GM10248 (cell line): Measurements from ENCODE around the gene KCTD6.

Source experiments
- CTCF ChIA-PET: fragments of 300-600 bp; sonication (Branson Sonifier 250); formaldehyde crosslinking; extraction: SDS; loops from one replicate; lab custom pipeline; 2021; ENCODE audit warnings: antibody characterized with exemption; lab: Yijun Ruan, JAX
- POLR2A ChIA-PET: fragments of 350-650 bp; sonication (Branson Sonifier 250); formaldehyde crosslinking; extraction: SDS; loops from one replicate; lab custom pipeline; 2020; ENCODE audit warnings: antibody characterized with exemption; lab: Yijun Ruan, JAX
- DNase-seq: peaks from one replicate; pipeline ENCODE4 v3.0.0; 2012; ENCODE audit errors: extremely low spot score
- TF ChIP-seq, protein P1 (sequence below): IDR thresholded peaks from 2 replicates; pipeline ENCODE4 v1.5.1; 2012; ENCODE audit warnings: mild to moderate bottlenecking, low read depth; ENCODE audit errors: extremely low read depth, missing control alignments, control extremely low read depth

The KCTD6 gene

DNA sequence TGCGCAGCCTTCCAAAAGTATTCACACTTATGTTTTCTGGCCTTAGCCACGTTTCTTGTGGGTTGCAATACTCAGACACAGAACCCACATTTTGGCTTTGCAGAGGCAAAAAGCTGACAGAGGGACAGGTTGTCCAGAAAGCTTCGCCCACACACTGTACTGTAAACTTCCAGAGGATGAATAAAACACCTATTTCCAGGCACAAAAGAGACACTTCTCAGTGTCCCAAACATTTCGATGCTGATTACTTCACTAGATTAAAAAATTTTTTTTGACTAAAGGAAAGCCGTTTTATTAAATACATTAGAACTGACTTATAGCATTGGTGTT lies 28.0 kb upstream of the KCTD6 start:
- CTCF ChIA-PET: interaction anchor here (0.7 to 1.8 kb wide), 20 partner anchors 9 to 166 kb away, joined by 3 to 16 read pairs (median 3); partner anchors contain the start of genes HTD2, PDHB, PXK and RPP14
- TF ChIP-seq, protein P1, sequence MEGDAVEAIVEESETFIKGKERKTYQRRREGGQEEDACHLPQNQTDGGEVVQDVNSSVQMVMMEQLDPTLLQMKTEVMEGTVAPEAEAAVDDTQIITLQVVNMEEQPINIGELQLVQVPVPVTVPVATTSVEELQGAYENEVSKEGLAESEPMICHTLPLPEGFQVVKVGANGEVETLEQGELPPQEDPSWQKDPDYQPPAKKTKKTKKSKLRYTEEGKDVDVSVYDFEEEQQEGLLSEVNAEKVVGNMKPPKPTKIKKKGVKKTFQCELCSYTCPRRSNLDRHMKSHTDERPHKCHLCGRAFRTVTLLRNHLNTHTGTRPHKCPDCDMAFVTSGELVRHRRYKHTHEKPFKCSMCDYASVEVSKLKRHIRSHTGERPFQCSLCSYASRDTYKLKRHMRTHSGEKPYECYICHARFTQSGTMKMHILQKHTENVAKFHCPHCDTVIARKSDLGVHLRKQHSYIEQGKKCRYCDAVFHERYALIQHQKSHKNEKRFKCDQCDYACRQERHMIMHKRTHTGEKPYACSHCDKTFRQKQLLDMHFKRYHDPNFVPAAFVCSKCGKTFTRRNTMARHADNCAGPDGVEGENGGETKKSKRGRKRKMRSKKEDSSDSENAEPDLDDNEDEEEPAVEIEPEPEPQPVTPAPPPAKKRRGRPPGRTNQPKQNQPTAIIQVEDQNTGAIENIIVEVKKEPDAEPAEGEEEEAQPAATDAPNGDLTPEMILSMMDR: no peak

DNA sequence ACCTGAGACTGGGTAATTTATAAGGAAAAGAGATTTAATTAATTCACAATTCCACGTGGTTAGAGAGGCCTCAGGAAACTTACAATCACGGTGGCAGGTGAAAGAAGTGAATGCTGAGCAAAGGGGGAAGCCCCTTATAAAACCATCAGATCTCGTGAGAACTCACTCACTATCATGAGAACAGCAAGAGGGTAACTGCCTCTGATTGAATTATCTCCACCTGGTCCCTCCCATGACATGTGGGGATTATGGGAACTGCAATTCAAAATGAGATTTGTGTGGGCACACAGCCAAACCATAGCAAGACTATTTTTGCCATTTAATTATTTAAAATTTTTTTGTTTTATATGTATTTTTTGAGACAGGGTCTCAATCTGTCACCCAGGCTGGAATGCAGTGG lies 27.0 kb upstream of the KCTD6 start:
- no peak for DNase-seq
- ChIA-PET POLR2A (no interaction called here), CTCF (interaction anchor here (1.4 to 1.8 kb wide), 6 partner anchors 10 to 158 kb away, joined by 3 to 7 read pairs (median 4); partner anchors contain the start of genes HTD2, PXK and RPP14)
- TF ChIP-seq, protein P1: no peak

More for the DNA sequence above, 28.0 kb upstream of the KCTD6 start:
- no peak for DNase-seq
- POLR2A ChIA-PET: no interaction called here

DNA sequence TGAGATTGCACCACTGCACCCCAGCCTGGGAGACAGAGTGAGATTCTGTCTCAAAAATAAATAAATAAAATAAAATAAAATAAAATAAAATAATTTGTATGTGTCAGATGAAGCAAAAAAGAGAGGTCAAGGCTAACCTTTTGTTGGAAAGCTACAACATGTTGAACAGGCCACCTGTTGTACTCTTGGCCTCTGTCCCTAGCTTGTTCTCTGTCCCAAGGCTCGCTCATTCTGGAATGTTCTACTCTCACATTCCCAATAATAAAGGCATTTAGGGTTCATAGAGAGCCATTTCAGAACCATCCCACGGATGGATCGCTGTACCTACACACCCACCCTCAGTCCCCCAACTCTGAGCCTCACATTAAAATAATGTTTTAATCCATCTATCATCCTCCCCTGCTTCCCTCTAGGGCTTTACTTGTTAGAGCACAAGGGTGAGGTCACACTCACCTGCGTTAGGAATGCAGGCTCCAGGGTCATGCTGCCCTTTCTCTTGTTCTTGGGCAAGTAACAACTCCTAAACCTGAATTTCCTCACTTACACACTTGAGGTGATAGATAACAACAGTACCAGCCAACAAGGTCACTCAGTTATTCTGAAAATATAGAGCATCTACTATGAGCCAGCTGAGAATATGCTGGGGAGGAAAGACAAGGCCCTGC lies 24.9 kb upstream of the KCTD6 start:
- ChIA-PET POLR2A (no interaction called here), CTCF (interaction anchor here (1.3 to 1.8 kb wide), 2 partner anchors 10 to 28 kb away, joined by 3 to 4 read pairs; no protein-coding TSS in a partner anchor)
- DNase-seq: no peak
- TF ChIP-seq, protein P1: no peak

DNA sequence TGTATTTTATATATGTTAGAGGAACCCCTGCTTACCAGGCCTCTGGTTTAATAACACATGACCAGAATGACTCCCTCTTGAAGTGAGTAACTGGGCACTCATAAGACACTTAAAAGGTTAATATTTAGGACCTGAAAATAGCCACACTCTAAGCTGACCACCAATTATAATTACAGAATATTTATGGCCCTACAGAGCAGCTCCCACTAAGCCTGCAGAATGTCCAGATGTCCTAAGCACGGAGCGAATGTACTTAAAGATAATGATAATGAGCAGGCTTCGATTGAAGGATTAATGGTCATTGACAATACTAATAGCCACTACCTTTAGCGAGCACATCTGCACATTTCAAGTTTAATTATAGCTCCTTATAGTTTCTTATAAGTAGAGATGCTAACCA lies 22.8 kb upstream of the KCTD6 start:
- ChIA-PET CTCF (interaction anchor here (1.1 to 2.1 kb wide), 2 partner anchors 12 to 163 kb away, joined by 4 to 13 read pairs; partner anchors contain the start of genes HTD2 and RPP14), POLR2A (interaction anchor here (0.7 kb wide), 1 partner anchor 873 kb away, joined by 3 read pairs; no protein-coding TSS in a partner anchor)
- no peak for DNase-seq
- TF ChIP-seq, protein P1: no peak

DNA sequence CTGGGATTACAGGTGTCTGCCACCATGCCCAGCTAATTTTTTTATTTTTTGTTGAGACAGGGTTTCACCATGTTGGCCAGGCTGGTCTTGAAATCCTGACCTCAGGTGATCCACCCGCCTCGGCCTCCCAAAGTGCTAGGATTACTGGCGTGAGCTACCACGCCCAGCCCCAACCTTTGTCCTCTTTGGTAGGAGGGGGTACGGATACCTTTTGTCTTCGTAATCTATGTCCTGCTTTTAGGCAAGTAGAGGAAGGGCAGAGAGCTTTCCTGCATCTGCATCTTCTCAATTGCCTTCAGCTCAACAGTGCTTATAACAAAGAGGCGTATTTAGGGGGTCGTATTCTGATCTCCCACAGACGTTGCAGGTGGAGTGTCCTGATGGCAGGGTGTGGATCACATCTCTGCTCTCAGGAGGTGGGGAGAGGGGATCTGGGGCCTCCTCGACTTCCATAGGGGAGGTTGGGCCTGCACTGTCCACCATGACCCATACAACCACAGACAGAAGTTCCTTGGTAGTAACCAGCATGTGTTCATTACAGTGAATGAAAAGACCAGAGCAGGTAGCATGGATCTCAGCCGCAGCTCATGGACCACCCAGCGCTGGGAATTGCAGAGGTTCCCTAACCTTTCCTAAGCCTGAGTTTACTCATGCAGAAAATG lies 21.4 kb upstream of the KCTD6 start:
- TF ChIP-seq, protein P1: no peak
- CTCF ChIA-PET: interaction anchor here (0.8 to 5.6 kb wide), 6 partner anchors 13 to 65 kb away, joined by 3 to 28 read pairs (median 3); partner anchors contain the start of gene KCTD6
- POLR2A ChIA-PET: no interaction called here
- no peak for DNase-seq

DNA sequence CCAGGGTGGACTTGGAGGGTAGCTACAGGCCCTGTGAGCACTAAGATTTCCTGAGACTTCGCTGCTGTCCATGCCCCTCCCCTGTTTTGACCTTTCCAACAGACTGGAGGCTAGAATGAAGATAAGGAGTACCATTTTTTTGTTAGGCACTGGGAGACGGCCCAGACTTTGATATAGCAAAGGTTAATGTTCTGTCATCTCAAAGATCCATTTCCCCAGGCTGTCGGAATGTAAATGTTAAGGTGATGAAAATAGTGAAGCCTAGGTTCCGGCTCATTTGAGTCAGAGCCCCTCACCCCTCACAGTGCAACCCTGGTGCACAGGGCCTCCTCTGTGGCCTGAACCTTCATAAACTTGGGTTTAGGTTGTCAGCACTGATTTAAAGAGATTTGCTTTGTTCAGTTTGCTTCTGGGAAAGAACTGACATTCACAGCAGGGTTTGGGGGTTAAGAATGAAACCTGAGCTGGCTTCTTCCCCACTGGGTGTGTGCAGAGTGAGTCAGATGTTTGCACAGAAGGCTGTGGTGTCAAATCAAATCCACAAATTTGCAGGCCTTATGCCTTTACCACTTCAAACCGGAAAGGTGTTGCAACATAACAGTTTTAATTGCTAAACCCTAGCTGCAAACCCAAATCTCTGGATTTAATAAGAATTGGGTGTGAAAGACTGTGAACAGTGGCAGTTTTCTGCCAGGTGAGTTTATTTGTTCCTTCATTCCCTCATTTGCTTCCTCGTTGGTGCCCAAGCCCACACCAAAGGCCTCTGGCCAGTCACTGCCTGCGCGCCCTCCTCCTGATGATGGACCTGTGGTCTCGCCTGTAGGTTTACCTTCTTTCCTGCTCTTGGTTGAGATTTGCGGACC lies 20.6 kb upstream of the KCTD6 start:
- TF ChIP-seq, protein P1: no peak
- DNase-seq: peak; percentile 44
- POLR2A ChIA-PET: no interaction called here
- CTCF ChIA-PET: interaction anchor here (0.7 to 5.6 kb wide), 5 partner anchors 8 to 162 kb away, joined by 3 to 28 read pairs (median 3); partner anchors contain the start of gene KCTD6
